HG03520 (cell line): ENCODE measurements around the gene CUBN.

Source experiments
- ATAC-seq: cut with Tn5 transposase; IDR thresholded peaks from one replicate; pipeline ENCODE4 v1.9.1; 2021; ENCODE audit warnings: mild to moderate bottlenecking, moderate library complexity; ENCODE audit not compliant: unreplicated experiment

The CUBN gene

GRCh38 chr10:16931930-16932329 lies 197.7 kb downstream of the CUBN start:
- no peak for ATAC-seq

DNA sequence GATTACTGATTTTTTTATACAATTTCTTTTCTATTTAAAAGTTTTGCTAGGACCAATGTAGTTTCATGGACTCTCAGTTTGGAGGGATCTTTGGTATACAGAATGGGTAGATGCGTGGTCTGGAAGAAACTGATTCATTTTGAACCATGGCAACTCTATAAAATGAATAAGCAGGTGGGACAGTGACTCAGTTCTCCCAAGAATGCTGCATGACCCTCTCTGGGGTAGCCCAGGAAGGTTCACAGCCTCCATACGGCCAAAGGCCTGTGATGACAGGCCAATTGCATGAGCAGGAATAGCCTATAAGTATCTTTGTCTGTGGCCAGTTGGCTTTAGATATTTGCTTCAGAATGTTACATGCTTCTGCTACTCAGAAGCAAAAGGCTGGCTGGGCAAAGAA lies 199.1 kb downstream of the CUBN start:
- no peak for ATAC-seq

- no peak for ATAC-seq
These were observed 200.5 kb downstream of the CUBN start for GRCh38 chr10:16929069-16929468.

GRCh38 chr10:16927546-16927945 lies 202.1 kb downstream of the CUBN start:
- no peak for ATAC-seq

DNA sequence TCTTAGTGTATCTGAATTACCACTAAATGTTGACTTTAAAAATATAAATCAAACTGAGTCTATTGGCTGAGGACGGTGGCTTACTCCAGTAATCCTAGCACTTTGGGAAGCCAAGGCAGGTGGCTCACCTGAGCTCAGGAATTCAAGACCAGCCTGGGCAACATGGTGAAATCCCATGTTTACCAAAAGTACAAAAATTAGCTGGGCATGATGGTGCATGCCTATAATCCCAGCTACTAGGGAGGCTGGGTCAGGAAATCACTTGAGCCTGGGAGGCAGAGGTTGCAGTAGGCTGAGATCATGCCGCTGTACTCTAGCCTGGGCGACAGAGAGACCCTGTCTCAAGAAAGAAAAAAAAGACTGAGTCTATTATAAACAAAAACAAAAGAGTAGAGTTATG lies 205.9 kb downstream of the CUBN start:
- no peak for ATAC-seq

DNA sequence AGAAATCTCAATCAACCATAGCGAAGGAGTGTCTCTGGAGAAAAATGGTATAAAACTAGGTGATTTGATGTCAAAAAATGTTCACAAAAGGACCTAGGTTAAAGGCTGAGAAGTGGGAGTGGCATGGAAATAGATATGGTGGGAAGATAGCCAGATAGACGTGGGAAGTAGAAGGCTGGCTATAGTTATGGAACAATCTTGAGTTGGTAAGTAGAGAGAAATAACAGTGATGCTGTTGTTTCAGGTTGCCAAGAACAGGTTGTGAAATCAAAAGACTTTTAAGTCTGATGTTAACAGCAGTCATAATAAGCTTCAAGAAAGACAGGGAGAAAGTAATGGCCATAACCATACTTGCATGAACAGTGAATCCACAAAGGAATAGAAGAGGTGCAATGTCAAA lies 206.3 kb downstream of the CUBN start:
- no peak for ATAC-seq

- no peak for ATAC-seq
These were observed 210.3 kb downstream of the CUBN start for GRCh38 chr10:16919121-16919982.

DNA sequence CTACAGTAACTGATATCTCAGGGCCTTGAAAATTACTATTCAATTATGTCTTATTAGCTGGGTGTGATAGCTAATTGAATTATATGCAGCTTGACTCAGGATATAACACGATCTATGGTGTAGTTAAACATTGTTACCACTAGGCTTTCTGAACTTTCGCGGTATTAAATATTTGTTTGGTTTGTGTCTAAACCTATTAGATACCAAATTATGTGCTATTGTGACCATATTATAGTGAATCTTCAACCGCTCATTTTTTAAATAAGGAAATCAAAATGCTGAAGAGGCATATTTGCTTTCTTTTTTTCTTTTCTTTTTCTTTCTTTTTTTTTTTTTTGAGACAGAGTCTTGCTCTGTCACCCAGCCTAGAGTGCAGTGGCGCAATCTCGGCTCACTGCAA lies 213.1 kb downstream of the CUBN start:
- no peak for ATAC-seq

- ATAC-seq: no peak
These were observed 214.3 kb downstream of the CUBN start for GRCh38 chr10:16915300-16915699.

- no peak for ATAC-seq
These were observed 216.3 kb downstream of the CUBN start for GRCh38 chr10:16913266-16913665.

DNA sequence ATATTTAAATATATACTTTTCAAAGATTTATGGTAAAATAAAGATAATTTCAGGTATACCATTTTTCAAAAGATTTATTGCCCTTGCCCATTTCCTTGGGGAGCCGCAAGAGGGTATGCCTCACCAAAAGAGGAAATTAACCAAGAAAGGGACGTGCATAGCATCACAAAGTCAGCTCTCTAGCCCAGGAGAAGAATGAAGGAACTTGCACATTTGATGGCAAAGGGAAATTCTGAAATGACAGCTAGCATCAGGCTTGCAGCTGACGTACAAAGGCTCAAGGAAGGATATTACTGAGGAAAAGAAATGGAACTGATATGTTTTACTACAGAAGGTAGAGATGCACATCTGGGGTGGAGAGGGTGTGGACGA lies 218.8 kb downstream of the CUBN start:
- ATAC-seq: no peak

GRCh38 chr10:16909961-16910792 lies 219.4 kb downstream of the CUBN start:
- ATAC-seq: no peak

GRCh38 chr10:16909271-16909767 lies 220.3 kb downstream of the CUBN start:
- no peak for ATAC-seq

GRCh38 chr10:16907687-16908086 lies 221.9 kb downstream of the CUBN start:
- ATAC-seq: no peak

DNA sequence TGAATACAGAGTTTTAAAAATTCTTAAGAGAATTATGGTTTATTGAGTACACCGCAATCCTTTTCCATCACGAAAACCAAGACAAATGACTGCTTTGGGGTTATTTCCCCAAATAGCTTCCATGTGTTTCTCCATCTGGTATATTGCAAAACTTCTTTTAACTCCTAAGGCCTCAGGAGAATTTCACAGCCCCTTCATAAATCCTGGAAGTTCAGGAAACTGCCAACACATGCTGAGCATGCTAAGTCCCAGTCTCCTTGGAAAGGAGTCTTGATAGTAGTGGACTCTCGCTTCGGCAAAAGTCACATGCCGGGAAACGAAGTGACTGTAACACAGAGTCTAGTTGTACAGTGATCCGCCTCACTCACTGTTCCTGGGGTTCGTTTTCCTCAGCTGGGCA lies 224.3 kb downstream of the CUBN start:
- ATAC-seq: no peak

DNA sequence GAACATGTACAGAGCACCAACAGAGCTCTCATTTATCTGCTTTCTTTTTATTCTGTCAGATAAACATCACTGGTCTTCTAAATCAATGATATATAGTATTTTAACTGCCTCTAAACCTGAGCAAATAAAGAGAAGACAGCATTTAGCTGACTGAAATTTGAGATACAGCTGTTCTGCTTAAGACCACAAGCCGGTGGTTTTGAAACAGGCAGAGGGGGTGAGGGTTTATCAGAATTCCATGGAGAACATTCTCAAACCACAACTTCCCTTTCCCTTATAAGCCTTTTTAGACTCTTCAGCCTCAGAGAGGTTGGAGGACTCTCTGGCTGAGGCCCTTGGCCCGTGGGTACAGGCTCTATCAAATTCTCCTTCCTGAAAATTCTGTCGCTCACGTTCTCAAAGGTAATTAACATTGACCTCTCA lies 225.0 kb downstream of the CUBN start:
- ATAC-seq: no peak

GRCh38 chr10:16904049-16904448 lies 225.6 kb downstream of the CUBN start:
- ATAC-seq: no peak

DNA sequence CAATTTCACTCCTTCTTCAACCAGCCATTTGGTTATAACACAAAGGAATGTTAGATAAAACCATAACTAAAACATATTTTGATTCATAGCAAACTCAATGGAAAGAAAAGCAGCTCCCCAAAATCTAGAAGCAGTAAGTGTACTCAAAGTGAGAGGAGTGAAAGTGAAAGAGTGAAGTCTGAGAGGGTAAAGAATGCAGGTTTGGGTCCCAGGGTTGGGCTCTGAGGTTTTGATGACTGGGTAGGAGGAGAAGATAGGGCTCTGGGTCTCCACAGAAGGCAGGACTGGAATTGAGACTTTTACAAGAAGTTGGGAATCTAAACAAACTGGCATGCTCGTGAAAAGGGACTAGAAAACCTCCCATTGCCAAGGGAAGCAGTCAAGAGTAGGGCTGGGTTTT lies 227.0 kb downstream of the CUBN start:
- ATAC-seq: no peak

GRCh38 chr10:16901106-16901505 lies 228.5 kb downstream of the CUBN start:
- ATAC-seq: no peak

DNA sequence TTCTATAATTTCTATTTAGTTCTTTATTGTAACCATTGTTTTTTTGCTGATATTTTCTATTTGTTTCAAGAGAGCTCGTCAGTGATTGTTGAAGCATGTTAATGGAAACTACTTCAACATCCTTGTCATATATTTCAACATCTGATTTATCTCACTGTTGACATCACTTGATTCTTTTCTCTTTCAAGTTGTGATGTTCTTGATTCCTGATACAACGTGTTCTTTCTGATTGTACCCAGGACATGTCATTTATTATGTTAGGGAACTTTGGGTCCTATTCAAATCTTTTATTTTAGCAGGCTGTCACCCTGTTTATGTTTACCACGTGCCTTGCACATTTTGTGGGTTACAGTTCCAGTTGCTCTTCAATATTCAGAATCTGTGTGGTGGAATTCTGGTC lies 232.6 kb downstream of the CUBN start:
- ATAC-seq: no peak

- ATAC-seq: no peak
These were observed 234.8 kb downstream of the CUBN start for GRCh38 chr10:16894821-16895220.

DNA sequence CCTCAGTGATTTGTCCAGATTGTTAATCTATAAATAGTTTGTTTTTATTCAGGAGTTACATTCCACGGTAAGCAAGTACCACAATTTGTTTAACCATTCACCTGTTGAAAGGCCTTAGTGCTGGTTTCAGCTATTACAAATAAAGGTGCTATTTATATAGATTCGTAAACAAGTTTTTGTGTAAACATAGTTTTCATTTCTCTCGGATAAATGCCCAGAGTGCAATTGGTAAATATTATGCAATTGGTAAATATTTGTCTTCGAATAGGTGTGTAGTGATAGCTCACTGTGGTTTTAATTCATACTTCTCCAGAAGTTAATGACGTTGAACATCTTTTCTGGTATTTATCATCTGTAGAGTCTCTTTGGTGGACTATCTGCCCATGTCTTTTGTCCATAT lies 235.9 kb downstream of the CUBN start:
- no peak for ATAC-seq
